Stomach (tissue), 4 donors: ENCODE results near the gene PTPRG.

Experiments used
- POLR2A ChIP-seq, 4 donors: fragments of 450-650 bp; IDR thresholded peaks; one replicate each; pipeline ENCODE4 v1.6.1; 2016; ENCODE audit warnings: antibody characterized with exemption in 4 of 4, control low read depth in 2 of 4, mild to moderate bottlenecking in 1 of 4, moderate library complexity in 1 of 4
- POLR2AphosphoS5 ChIP-seq, 3 donors: sonication (generic); formaldehyde crosslinking; IDR thresholded peaks; one replicate each; pipeline ENCODE4 v1.6.1; 2016; ENCODE audit warnings: antibody characterized with exemption in 3 of 3
- TF ChIP-seq, protein P1 (sequence below), 7 experiments: fragments of 450-650 bp in 4 of 7; fragments of 200-600 bp in 3 of 7; sonication (generic) in 3 of 7; IDR thresholded peaks; one replicate each; pipeline ENCODE4 v1.5.1; 2016 to 2019; ENCODE audit warnings: antibody characterized with exemption in 7 of 7, control low read depth in 2 of 7, mild to moderate bottlenecking in 1 of 7

- TF ChIP-seq, protein P1, sequence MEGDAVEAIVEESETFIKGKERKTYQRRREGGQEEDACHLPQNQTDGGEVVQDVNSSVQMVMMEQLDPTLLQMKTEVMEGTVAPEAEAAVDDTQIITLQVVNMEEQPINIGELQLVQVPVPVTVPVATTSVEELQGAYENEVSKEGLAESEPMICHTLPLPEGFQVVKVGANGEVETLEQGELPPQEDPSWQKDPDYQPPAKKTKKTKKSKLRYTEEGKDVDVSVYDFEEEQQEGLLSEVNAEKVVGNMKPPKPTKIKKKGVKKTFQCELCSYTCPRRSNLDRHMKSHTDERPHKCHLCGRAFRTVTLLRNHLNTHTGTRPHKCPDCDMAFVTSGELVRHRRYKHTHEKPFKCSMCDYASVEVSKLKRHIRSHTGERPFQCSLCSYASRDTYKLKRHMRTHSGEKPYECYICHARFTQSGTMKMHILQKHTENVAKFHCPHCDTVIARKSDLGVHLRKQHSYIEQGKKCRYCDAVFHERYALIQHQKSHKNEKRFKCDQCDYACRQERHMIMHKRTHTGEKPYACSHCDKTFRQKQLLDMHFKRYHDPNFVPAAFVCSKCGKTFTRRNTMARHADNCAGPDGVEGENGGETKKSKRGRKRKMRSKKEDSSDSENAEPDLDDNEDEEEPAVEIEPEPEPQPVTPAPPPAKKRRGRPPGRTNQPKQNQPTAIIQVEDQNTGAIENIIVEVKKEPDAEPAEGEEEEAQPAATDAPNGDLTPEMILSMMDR (IDR thresholded peaks at IDR 0.05) = no peak
- TF ChIP-seq POLR2AphosphoS5 (IDR thresholded peaks at IDR 0.05) (no peak), POLR2A (IDR thresholded peaks at IDR 0.05) (no peak)
These were observed 261.2 kb downstream of the PTPRG start for GRCh38 chr3:61822588-61822987.
